ENCODE results near the gene EZH1.

EZH1 gene

DNA sequence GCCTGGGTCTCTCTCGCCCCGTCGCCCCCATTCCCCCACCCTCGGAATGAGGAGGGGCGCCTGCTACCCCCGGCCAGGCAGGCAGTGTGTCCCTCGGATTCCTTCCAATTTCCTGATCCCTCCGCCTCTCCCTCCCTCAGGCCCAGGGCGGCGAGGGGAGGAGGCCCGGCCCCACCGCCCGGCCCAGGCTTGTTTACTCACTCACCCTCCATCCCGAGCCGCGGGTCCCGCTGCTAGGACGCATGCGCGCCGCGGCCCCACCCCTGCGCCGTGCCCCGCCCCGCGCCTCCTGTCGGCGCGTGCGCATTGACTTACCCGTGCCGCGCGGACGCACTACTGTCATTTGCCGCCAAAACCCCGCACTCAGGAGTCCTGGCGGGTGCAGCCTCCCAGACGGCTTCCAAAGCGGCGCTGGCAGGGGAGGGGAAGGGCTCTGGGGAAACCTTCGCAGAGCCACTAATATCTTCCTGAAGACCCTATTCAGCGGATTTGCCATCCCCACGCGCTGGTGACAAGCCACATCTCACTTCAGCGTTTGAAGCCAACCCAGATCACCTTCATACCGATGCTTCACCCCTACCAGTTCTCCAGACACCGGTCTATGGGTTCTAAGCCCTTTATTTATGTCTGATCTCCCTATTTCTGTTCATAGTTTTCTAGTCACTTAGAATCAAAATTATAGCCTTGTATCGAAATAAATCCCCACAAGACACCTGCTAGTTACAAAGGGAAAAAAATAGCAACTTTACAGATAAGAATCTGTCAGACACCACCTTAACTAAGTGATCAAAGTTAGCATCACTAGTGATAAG, at the start of gene EZH1:
Gene EZH1, minus strand, starts transcription at position 235 of the 812 bp plus-strand sequence. CDS start 16,099 bp downstream, outside the sequence.
- peak within 1 kb of the TSS; percentile 92 for H3K27ac ChIP-seq
- TF ChIP-seq, protein P1, sequence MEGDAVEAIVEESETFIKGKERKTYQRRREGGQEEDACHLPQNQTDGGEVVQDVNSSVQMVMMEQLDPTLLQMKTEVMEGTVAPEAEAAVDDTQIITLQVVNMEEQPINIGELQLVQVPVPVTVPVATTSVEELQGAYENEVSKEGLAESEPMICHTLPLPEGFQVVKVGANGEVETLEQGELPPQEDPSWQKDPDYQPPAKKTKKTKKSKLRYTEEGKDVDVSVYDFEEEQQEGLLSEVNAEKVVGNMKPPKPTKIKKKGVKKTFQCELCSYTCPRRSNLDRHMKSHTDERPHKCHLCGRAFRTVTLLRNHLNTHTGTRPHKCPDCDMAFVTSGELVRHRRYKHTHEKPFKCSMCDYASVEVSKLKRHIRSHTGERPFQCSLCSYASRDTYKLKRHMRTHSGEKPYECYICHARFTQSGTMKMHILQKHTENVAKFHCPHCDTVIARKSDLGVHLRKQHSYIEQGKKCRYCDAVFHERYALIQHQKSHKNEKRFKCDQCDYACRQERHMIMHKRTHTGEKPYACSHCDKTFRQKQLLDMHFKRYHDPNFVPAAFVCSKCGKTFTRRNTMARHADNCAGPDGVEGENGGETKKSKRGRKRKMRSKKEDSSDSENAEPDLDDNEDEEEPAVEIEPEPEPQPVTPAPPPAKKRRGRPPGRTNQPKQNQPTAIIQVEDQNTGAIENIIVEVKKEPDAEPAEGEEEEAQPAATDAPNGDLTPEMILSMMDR (conservative IDR thresholded peaks at IDR 0.05), result no peak

DNA sequence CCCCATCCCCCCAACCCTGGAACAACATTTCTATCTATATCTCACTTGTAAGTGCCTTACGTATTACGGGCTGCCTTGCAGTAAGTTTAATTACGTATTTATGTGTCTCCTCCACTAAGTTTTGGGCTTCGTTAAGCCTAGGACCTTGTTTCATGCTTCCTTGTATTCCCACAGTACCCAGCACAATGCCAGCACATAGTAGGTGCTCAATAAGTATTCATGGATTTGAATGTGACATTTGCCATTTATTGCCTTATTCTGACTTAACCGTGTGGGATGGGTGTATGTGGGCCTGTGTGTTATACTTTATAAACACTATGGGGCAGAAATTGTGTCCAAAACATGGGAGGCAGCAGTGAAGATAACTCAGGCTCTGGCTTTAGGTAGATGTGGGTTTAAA, 47.7 kb upstream of the EZH1 start:
- TF ChIP-seq, protein P1 (conservative IDR thresholded peaks at IDR 0.05), result no peak
- H3K27ac ChIP-seq, result no peak overlapping the region

DNA sequence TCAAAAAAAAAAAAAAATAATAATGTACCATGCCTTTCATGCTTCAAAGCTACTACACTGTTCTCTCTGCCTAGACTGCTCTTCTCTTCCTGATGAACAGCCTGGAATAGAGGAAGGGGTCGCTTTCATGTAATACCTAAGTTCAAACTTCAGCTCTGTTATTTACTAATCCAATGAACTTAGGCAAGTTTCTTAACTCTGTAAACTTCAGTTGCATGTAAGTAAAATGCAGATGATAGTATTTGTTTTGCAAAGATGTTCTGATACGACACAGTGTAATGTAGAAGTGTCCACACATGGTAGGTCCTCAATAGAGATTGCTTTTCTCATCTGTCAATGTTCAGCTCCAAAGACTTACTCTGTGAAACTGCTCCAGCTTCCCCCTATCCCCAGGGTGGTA, 47.1 kb upstream of the EZH1 start:
- H3K27ac ChIP-seq, result no peak overlapping the region
- TF ChIP-seq, protein P1 (conservative IDR thresholded peaks at IDR 0.05), result no peak

DNA sequence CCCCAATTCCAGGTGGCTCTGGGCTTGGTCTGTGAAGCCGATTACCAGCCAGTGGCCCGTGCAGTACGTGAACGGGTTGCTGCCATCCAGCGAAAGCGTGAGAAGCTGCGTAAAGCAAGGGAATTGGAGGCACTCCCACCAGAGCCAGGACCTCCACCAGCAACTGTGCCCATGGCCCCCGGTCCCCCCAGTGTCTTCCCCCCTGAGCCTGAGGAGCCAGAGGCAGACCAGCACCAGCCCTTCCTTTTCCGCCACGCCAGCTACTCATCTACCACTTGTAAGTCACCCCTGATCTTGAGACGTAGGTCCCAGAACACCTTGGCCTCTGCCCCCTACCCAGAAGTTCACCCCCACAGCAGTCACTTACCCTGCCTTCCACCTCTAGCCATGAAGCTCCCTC, 42.4 kb upstream of the EZH1 start:
- TF ChIP-seq, protein P1 (conservative IDR thresholded peaks at IDR 0.05), result no peak
- H3K27ac ChIP-seq, result no peak overlapping the region

DNA sequence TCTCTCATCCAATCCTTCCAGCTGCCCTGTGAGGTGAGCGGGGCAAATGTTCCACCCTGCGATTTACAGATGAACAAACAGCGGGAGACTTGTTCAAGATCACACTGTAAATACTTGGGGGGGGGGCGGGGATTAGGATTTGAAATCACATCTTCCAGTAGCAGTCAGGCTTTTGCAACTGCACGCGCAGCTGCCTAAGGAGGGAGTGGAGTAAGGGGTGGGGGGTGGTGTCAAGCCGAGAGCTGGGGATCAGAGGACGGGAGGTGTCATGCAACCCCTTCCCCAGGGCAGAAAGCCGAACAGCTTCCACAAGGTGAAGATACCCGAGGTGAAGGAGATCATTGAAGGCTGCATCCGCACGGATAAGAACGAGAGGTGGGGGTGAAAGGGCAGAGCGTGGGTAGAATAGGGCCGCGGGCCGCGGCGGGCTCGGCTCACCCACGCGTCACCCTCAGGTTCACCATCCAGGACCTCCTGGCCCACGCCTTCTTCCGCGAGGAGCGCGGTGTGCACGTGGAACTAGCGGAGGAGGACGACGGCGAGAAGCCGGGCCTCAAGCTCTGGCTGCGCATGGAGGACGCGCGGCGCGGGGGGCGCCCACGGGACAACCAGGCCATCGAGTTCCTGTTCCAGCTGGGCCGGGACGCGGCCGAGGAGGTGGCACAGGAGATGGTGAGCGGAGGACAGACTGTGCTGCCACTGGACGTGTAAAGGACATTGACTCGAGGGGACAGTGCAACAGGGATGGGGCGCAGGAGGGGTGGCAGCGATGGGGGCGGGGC, 40.2 kb upstream of the EZH1 start:
- TF ChIP-seq, protein P1 (conservative IDR thresholded peaks at IDR 0.05), result no peak
- no peak overlapping the region for H3K27ac ChIP-seq

DNA sequence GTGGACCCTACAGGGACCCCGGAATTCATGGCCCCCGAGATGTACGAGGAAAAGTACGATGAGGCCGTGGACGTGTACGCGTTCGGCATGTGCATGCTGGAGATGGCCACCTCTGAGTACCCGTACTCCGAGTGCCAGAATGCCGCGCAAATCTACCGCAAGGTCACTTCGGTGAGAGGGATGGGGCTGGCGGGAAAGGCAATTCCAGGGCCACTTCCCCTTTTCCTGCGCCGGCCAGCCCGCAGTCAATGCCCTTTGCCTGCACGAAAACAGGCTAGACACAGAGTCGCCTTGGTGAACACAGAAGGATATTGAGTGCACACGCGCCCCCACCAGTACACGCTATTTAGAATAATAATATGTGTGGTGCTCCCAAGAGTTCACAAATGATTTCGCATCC, 39.6 kb upstream of the EZH1 start:
- TF ChIP-seq, protein P1 (conservative IDR thresholded peaks at IDR 0.05), result no peak
- no peak overlapping the region for H3K27ac ChIP-seq

DNA sequence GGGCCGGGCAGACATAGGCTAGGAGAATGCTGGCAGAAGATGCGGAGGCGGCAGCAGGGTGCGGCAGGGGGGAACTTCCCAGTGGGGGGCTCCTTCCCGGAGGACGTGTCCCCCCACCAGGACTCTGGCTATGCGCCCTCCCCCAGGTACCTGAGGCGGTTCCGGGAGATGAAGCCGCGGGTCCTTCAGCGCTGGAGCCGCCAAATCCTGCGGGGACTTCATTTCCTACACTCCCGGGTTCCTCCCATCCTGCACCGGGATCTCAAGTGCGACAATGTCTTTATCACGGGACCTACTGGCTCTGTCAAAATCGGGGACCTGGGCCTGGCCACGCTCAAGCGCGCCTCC, 38.9 kb upstream of the EZH1 start:
- H3K27ac ChIP-seq, result no peak overlapping the region
- TF ChIP-seq, protein P1 (conservative IDR thresholded peaks at IDR 0.05), result no peak
